ENCODE results near the gene CIB1.

Gene CIB1

GRCh38 chr15:90230610-90231009 lies 3.1 kb downstream of the CIB1 start:
- no peak overlapping the region for H3K27ac ChIP-seq (ENCODE audit: low read depth, low read length)
- no peaks in the 10 kb centered on the region for H3K9me3 ChIP-seq (ENCODE audit: control insufficient read depth in 5 of 5, low read length in 5 of 5)

GRCh38 chr15:90230071-90230494 lies 3.7 kb downstream of the CIB1 start:
- Histone ChIP-seq H3K9ac (ENCODE audit: low read length in 5 of 5) (no peak overlapping the region), H3K27me3 (ENCODE audit: control insufficient read depth in 5 of 5, insufficient read depth in 4 of 5, low read length in 5 of 5) (no peaks in the 10 kb centered on the region), H3K9me3 (ENCODE audit: control insufficient read depth in 5 of 5, low read length in 5 of 5) (no peaks in the 10 kb centered on the region), H3K27ac (ENCODE audit: low read depth, low read length) (no peak overlapping the region), H3K36me3 (ENCODE audit: control insufficient read depth in 5 of 5, insufficient read depth in 5 of 5, low read length in 5 of 5) (peaks cover 0 to 56% (median 47%) of the 10 kb centered on the region in 5 donors), H3K4me3 (ENCODE audit: low read depth in 1 of 5, low read length in 5 of 5) (no peak overlapping the region), H3K4me1 (ENCODE audit: control insufficient read depth in 5 of 5, insufficient read depth in 5 of 5, low read length in 5 of 5) (peaks cover 9 to 49% (median 46%) of the 10 kb centered on the region in 5 donors)

More at GRCh38 chr15:90230610-90231009, 3.1 kb downstream of the CIB1 start:
- H3K36me3 ChIP-seq (ENCODE audit: control insufficient read depth in 5 of 5, insufficient read depth in 5 of 5, low read length in 5 of 5): peaks cover 0 to 51% (median 41%) of the 10 kb centered on the region in 5 donors
- peaks cover 9 to 49% (median 46%) of the 10 kb centered on the region in 5 donors for H3K4me1 ChIP-seq (ENCODE audit: control insufficient read depth in 5 of 5, insufficient read depth in 5 of 5, low read length in 5 of 5)
- H3K9ac ChIP-seq (ENCODE audit: low read length in 5 of 5): no peak overlapping the region
- no peak overlapping the region for H3K4me3 ChIP-seq (ENCODE audit: low read depth in 1 of 5, low read length in 5 of 5)
- H3K27me3 ChIP-seq (ENCODE audit: control insufficient read depth in 5 of 5, insufficient read depth in 4 of 5, low read length in 5 of 5): no peaks in the 10 kb centered on the region

- H3K9me3 ChIP-seq (ENCODE audit: control insufficient read depth in 5 of 5, low read length in 5 of 5): no peaks in the 10 kb centered on the region
- no peak overlapping the region for H3K27ac ChIP-seq (ENCODE audit: low read depth, low read length)
- no peak overlapping the region for H3K4me3 ChIP-seq (ENCODE audit: low read depth in 1 of 5, low read length in 5 of 5)
- H3K4me1 ChIP-seq (ENCODE audit: control insufficient read depth in 5 of 5, insufficient read depth in 5 of 5, low read length in 5 of 5): peaks cover 9 to 39% (median 38%) of the 10 kb centered on the region in 5 donors
- H3K36me3 ChIP-seq (ENCODE audit: control insufficient read depth in 5 of 5, insufficient read depth in 5 of 5, low read length in 5 of 5): peaks cover 0 to 68% (median 56%) of the 10 kb centered on the region in 5 donors
- H3K27me3 ChIP-seq (ENCODE audit: control insufficient read depth in 5 of 5, insufficient read depth in 4 of 5, low read length in 5 of 5): no peaks in the 10 kb centered on the region
- no peak overlapping the region for H3K9ac ChIP-seq (ENCODE audit: low read length in 5 of 5)
Observed at GRCh38 chr15:90228960-90229359, 4.8 kb downstream of the CIB1 start.

GRCh38 chr15:90227816-90228772 lies 5.6 kb downstream of the CIB1 start:
- Histone ChIP-seq H3K27me3 (ENCODE audit: control insufficient read depth in 5 of 5, insufficient read depth in 4 of 5, low read length in 5 of 5) (no peaks in the 10 kb centered on the region), H3K4me1 (ENCODE audit: control insufficient read depth in 5 of 5, insufficient read depth in 5 of 5, low read length in 5 of 5) (peaks cover 9 to 35% (median 34%) of the 10 kb centered on the region in 5 donors), H3K9me3 (ENCODE audit: control insufficient read depth in 5 of 5, low read length in 5 of 5) (no peaks in the 10 kb centered on the region), H3K4me3 (ENCODE audit: low read depth in 1 of 5, low read length in 5 of 5) (no peak overlapping the region), H3K9ac (ENCODE audit: low read length in 5 of 5) (no peak overlapping the region), H3K27ac (ENCODE audit: low read depth, low read length) (no peak overlapping the region), H3K36me3 (ENCODE audit: control insufficient read depth in 5 of 5, insufficient read depth in 5 of 5, low read length in 5 of 5) (peaks cover 0 to 76% (median 58%) of the 10 kb centered on the region in 5 donors)

- H3K4me3 ChIP-seq (ENCODE audit: low read depth in 1 of 5, low read length in 5 of 5): no peak overlapping the region
- H3K9ac ChIP-seq (ENCODE audit: low read length in 5 of 5): no peak overlapping the region
- H3K27ac ChIP-seq (ENCODE audit: low read depth, low read length): no peak overlapping the region
- peaks cover 5 to 29% (median 26%) of the 10 kb centered on the region in 5 donors for H3K4me1 ChIP-seq (ENCODE audit: control insufficient read depth in 5 of 5, insufficient read depth in 5 of 5, low read length in 5 of 5)
- no peaks in the 10 kb centered on the region for H3K9me3 ChIP-seq (ENCODE audit: control insufficient read depth in 5 of 5, low read length in 5 of 5)
- peaks cover 0 to 76% (median 58%) of the 10 kb centered on the region in 5 donors for H3K36me3 ChIP-seq (ENCODE audit: control insufficient read depth in 5 of 5, insufficient read depth in 5 of 5, low read length in 5 of 5)
- H3K27me3 ChIP-seq (ENCODE audit: control insufficient read depth in 5 of 5, insufficient read depth in 4 of 5, low read length in 5 of 5): no peaks in the 10 kb centered on the region
Observed at GRCh38 chr15:90227336-90227735, 6.4 kb downstream of the CIB1 start.

- Histone ChIP-seq H3K9ac (ENCODE audit: low read length in 5 of 5) (no peak overlapping the region), H3K27me3 (ENCODE audit: control insufficient read depth in 5 of 5, insufficient read depth in 4 of 5, low read length in 5 of 5) (no peaks in the 10 kb centered on the region), H3K9me3 (ENCODE audit: control insufficient read depth in 5 of 5, low read length in 5 of 5) (no peaks in the 10 kb centered on the region), H3K36me3 (ENCODE audit: control insufficient read depth in 5 of 5, insufficient read depth in 5 of 5, low read length in 5 of 5) (peaks cover 0 to 70% (median 54%) of the 10 kb centered on the region in 5 donors), H3K27ac (ENCODE audit: low read depth, low read length) (no peak overlapping the region), H3K4me1 (ENCODE audit: control insufficient read depth in 5 of 5, insufficient read depth in 5 of 5, low read length in 5 of 5) (peaks cover 1 to 20% (median 18%) of the 10 kb centered on the region in 5 donors), H3K4me3 (ENCODE audit: low read depth in 1 of 5, low read length in 5 of 5) (no peak overlapping the region)
Observed at GRCh38 chr15:90225504-90226234, 8.1 kb downstream of the CIB1 start.

GRCh38 chr15:90225047-90225446 lies 8.7 kb downstream of the CIB1 start:
- Histone ChIP-seq H3K4me3 (ENCODE audit: low read depth in 1 of 5, low read length in 5 of 5) (no peak overlapping the region), H3K9me3 (ENCODE audit: control insufficient read depth in 5 of 5, low read length in 5 of 5) (no peaks in the 10 kb centered on the region), H3K27me3 (ENCODE audit: control insufficient read depth in 5 of 5, insufficient read depth in 4 of 5, low read length in 5 of 5) (no peaks in the 10 kb centered on the region), H3K4me1 (ENCODE audit: control insufficient read depth in 5 of 5, insufficient read depth in 5 of 5, low read length in 5 of 5) (peaks cover 1 to 15% (median 14%) of the 10 kb centered on the region in 5 donors), H3K36me3 (ENCODE audit: control insufficient read depth in 5 of 5, insufficient read depth in 5 of 5, low read length in 5 of 5) (peaks cover 0 to 63% (median 48%) of the 10 kb centered on the region in 5 donors), H3K9ac (ENCODE audit: low read length in 5 of 5) (no peak overlapping the region), H3K27ac (ENCODE audit: low read depth, low read length) (no peak overlapping the region)

GRCh38 chr15:90223441-90224165 lies 10.1 kb downstream of the CIB1 start:
- H3K36me3 ChIP-seq (ENCODE audit: control insufficient read depth in 5 of 5, insufficient read depth in 5 of 5, low read length in 5 of 5): peaks cover 0 to 49% (median 34%) of the 10 kb centered on the region in 5 donors
- H3K9ac ChIP-seq (ENCODE audit: low read length in 5 of 5): no peak overlapping the region
- H3K4me3 ChIP-seq (ENCODE audit: low read depth in 1 of 5, low read length in 5 of 5): no peak overlapping the region
- no peaks in the 10 kb centered on the region for H3K27me3 ChIP-seq (ENCODE audit: control insufficient read depth in 5 of 5, insufficient read depth in 4 of 5, low read length in 5 of 5)
- no peaks in the 10 kb centered on the region for H3K9me3 ChIP-seq (ENCODE audit: control insufficient read depth in 5 of 5, low read length in 5 of 5)
- H3K4me1 ChIP-seq (ENCODE audit: control insufficient read depth in 5 of 5, insufficient read depth in 5 of 5, low read length in 5 of 5): peaks cover 1 to 12% (median 11%) of the 10 kb centered on the region in 5 donors
- H3K27ac ChIP-seq (ENCODE audit: low read depth, low read length): no peak overlapping the region

- Histone ChIP-seq H3K27ac (ENCODE audit: low read depth, low read length) (no peak overlapping the region), H3K27me3 (ENCODE audit: control insufficient read depth in 5 of 5, insufficient read depth in 4 of 5, low read length in 5 of 5) (no peaks in the 10 kb centered on the region), H3K9ac (ENCODE audit: low read length in 5 of 5) (no peak overlapping the region), H3K4me3 (ENCODE audit: low read depth in 1 of 5, low read length in 5 of 5) (no peak overlapping the region), H3K9me3 (ENCODE audit: control insufficient read depth in 5 of 5, low read length in 5 of 5) (no peaks in the 10 kb centered on the region), H3K4me1 (ENCODE audit: control insufficient read depth in 5 of 5, insufficient read depth in 5 of 5, low read length in 5 of 5) (peaks cover 1 to 12% (median 11%) of the 10 kb centered on the region in 5 donors), H3K36me3 (ENCODE audit: control insufficient read depth in 5 of 5, insufficient read depth in 5 of 5, low read length in 5 of 5) (peaks cover 0 to 45% (median 24%) of the 10 kb centered on the region in 5 donors)
Observed at GRCh38 chr15:90222547-90222946, 11.2 kb downstream of the CIB1 start.

Data from subcutaneous abdominal adipose tissue (tissue), 5 donors.